SK-N-SH (cell line): ENCODE results near the gene HARS1. TPM values are rescaled to one million over a fixed set of nuclear protein-coding genes. Genes with fewer than 3 reads are reported as not detected.

Experiments used
- CTCF ChIA-PET: fragments of 300-600, 350-600 bp; formaldehyde crosslinking; extraction: SDS; loops from one replicate; lab custom pipeline; 2021; lab: Yijun Ruan, JAX
- POLR2A ChIA-PET: fragments of 350-600 bp; sonication (Branson Sonifier 250); formaldehyde crosslinking; extraction: SDS; loops from one replicate; lab custom pipeline; 2020; ENCODE audit warnings: antibody characterized with exemption, inconsistent platforms; lab: Yijun Ruan, JAX
- DNase-seq: peaks from one replicate; pipeline ENCODE4 v3.0.0; 2012
- H2AFZ ChIP-seq: fragments of 200-600 bp; sonication (generic); 2 replicates; pipeline ENCODE4 v1.8.1; 2016; ENCODE audit warnings: antibody characterized with exemption, mild to moderate bottlenecking, low read depth
- H3F3A ChIP-seq: fragments of 200-600 bp; sonication (generic); replicated peaks from 2 replicates; pipeline ENCODE3; 2016; ENCODE audit warnings: antibody characterized with exemption, mild to moderate bottlenecking; ENCODE audit not compliant: insufficient read depth
- H3K27ac ChIP-seq, 2 experiments: fragments of 200-500 bp in 1 of 2; fragments of 200-600 bp in 1 of 2; sonication (Bioruptor generic) in 1 of 2; sonication (generic), shearing (Covaris generic) in 1 of 2; 2 replicates each; pipeline versions ENCODE4 v1.5.1 to v1.6.1; 2014 to 2016; ENCODE audit warnings: low read depth in 2 of 2, inconsistent platforms in 1 of 2, low read length in 1 of 2, mild to moderate bottlenecking in 1 of 2, mixed read lengths in 1 of 2
- H3K27me3 ChIP-seq: fragments of 200-600 bp; sonication (generic), shearing (Covaris generic); 2 replicates; pipeline ENCODE4 v1.6.1; 2016; ENCODE audit warnings: mixed run types; ENCODE audit not compliant: insufficient read depth
- H3K36me3 ChIP-seq, 2 experiments: fragments of 200-500 bp in 1 of 2; fragments of 200-600 bp in 1 of 2; sonication (Bioruptor generic) in 1 of 2; sonication (generic) in 1 of 2; replicated peaks in 1 of 2; 2 replicates each; pipeline versions ENCODE3 to v1.5.1; 2014 to 2016; ENCODE audit warnings: low read length in 1 of 2, mild to moderate bottlenecking in 1 of 2; ENCODE audit not compliant: insufficient read depth in 2 of 2, control insufficient read depth in 1 of 2
- H3K4me1 ChIP-seq, 2 experiments: fragments of 200-500 bp in 1 of 2; fragments of 200-600 bp in 1 of 2; sonication (Bioruptor generic) in 1 of 2; sonication (generic), shearing (Covaris generic) in 1 of 2; 2 replicates each; pipeline versions ENCODE4 v1.5.1 to v1.6.1; 2014 to 2016; ENCODE audit warnings: low read depth in 1 of 2, low read length in 1 of 2, mixed run types in 1 of 2; ENCODE audit not compliant: insufficient read depth in 2 of 2, control insufficient read depth in 1 of 2
- H3K4me2 ChIP-seq: fragments of 200-600 bp; sonication (generic), shearing (Covaris generic); 2 replicates; pipeline ENCODE4 v1.6.1; 2017; ENCODE audit warnings: mixed run types
- H3K4me3 ChIP-seq, 2 experiments: fragments of 200-500 bp in 1 of 2; fragments of 200-600 bp in 1 of 2; sonication (Bioruptor generic) in 1 of 2; sonication (generic), shearing (Covaris generic) in 1 of 2; 2 replicates each; pipeline versions ENCODE4 v1.5.1 to v1.8.1; 2014 to 2016; ENCODE audit warnings: low read depth in 2 of 2, inconsistent platforms in 1 of 2, low read length in 1 of 2, mild to moderate bottlenecking in 1 of 2, mixed read lengths in 1 of 2, moderate library complexity in 1 of 2
- H3K79me2 ChIP-seq: fragments of 200-600 bp; sonication (generic); 2 replicates; pipeline ENCODE4 v1.8.1; 2017; ENCODE audit warnings: mild to moderate bottlenecking; ENCODE audit not compliant: insufficient read depth
- H3K9ac ChIP-seq: fragments of 200-600 bp; sonication (generic); 2 replicates; pipeline ENCODE4 v1.6.1; 2017; ENCODE audit warnings: mixed run types
- H3K9me2 ChIP-seq: fragments of 200-600 bp; sonication (generic); 2 replicates; pipeline ENCODE4 v1.6.1; 2017; ENCODE audit warnings: mixed run types
- H3K9me3 ChIP-seq: fragments of 200-600 bp; sonication (generic); 2 replicates; pipeline ENCODE4 v1.6.1; 2017; ENCODE audit warnings: mixed run types, mild to moderate bottlenecking, moderate library complexity
- H4K20me1 ChIP-seq: fragments of 200-600 bp; sonication (generic); 2 replicates; pipeline ENCODE4 v1.6.1; 2017; ENCODE audit warnings: mild to moderate bottlenecking, mixed run types; ENCODE audit not compliant: insufficient read depth
- CHD2 ChIP-seq: fragments of 150-350 bp; IDR thresholded peaks from 2 replicates; pipeline ENCODE4 v1.6.1; 2018; ENCODE audit warnings: low read length; ENCODE audit not compliant: partially characterized antibody
- ELF1 ChIP-seq: IDR thresholded peaks from 2 replicates; pipeline ENCODE4 v1.4.0; 2012
- EP300 ChIP-seq, 2 experiments: IDR thresholded peaks; 2 replicates each; pipeline versions ENCODE4 v1.4.0 to v1.6.1; 2012; ENCODE audit warnings: borderline replicate concordance in 1 of 2, low read depth in 1 of 2, low read length in 1 of 2
- FOSL2 ChIP-seq: IDR thresholded peaks from 2 replicates; pipeline ENCODE4 v1.4.0; 2012; ENCODE audit warnings: low read depth, mild to moderate bottlenecking, moderate library complexity, borderline replicate concordance
- JUND ChIP-seq: IDR thresholded peaks from 2 replicates; pipeline ENCODE4 v1.4.0; 2012
- POLR2AphosphoS5 ChIP-seq: IDR thresholded peaks from 2 replicates; pipeline ENCODE4 v1.6.1; 2012; ENCODE audit warnings: low read depth, low read length
- RAD21 ChIP-seq: IDR thresholded peaks from 2 replicates; pipeline ENCODE4 v1.6.1; 2012; ENCODE audit warnings: mild to moderate bottlenecking, low read length
- SIN3A ChIP-seq: IDR thresholded peaks from 2 replicates; pipeline ENCODE4 v1.6.1; 2012; ENCODE audit warnings: low read depth, mild to moderate bottlenecking, low read length, moderate library complexity, borderline replicate concordance
- TAF1 ChIP-seq: IDR thresholded peaks from 2 replicates; pipeline ENCODE4 v1.6.1; 2012; ENCODE audit warnings: low read depth, mild to moderate bottlenecking, low read length, moderate library complexity, borderline replicate concordance
- TCF12 ChIP-seq: IDR thresholded peaks from 2 replicates; pipeline ENCODE4 v1.4.0; 2012
- TEAD4 ChIP-seq: IDR thresholded peaks from 2 replicates; pipeline ENCODE4 v1.4.0; 2012; ENCODE audit warnings: mild to moderate bottlenecking, borderline replicate concordance; ENCODE audit not compliant: insufficient read depth
- USF1 ChIP-seq: IDR thresholded peaks from 2 replicates; pipeline ENCODE4 v1.4.0; 2012; ENCODE audit warnings: low read depth, borderline replicate concordance
- YY1 ChIP-seq: IDR thresholded peaks from 2 replicates; pipeline ENCODE4 v1.4.0; 2012; ENCODE audit warnings: low read depth, mild to moderate bottlenecking
- WGBS: methylation state at CpG from one replicate; pipeline ENCODE4 v1.1.6; 2017; ENCODE audit warnings: low lambda C conversion rate; 5-methylcytosine and 5-hydroxymethylcytosine counted together
- polyA plus RNA-seq, 3 experiments: library from polyadenylated mRNA; depleted of rRNA; stranded (reverse); fragments of >200 nt; gene quantifications; 2 replicates each; pipeline ENCODE4 v1.2.3, GENCODE V29; 2012
- TF ChIP-seq, protein P1 (sequence below): fragments of 150-350 bp; IDR thresholded peaks from 2 replicates; pipeline ENCODE4 v1.6.1; 2016; ENCODE audit warnings: mild to moderate bottlenecking, low read depth, low read length
- TF ChIP-seq, protein P2 (sequence below): fragments of 150-350 bp; IDR thresholded peaks from 2 replicates; pipeline ENCODE4 v1.6.1; 2017; ENCODE audit warnings: antibody characterized with exemption, low read length, low read depth, borderline replicate concordance

HARS1 gene
- polyA plus RNA-seq, 1 of the 3 experiments (the other 2 are of a cell fraction): 124 TPM

DNA sequence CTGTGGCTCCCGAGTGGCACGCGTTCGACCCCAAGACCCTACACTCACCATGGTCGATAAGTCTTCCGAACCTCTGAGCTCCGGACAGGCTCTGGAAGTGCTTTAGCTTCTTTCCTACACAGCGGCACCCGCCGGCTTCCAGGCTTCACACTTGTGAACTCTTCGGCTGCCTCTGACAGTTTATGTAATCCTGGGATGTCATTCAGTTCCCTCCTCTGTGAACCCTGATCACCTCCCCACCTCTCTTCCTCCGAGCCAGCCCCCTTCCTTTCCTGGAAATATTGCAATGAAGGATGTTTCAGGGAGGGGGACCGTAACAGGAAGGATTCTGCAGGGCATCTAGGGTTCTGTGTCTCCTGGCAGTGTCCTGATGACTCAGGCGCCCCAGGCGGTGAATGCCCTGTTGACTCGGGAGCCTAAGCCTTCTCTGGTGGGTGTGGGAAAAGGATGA lies 58.1 kb downstream of the HARS1 start, which contains the start of gene CD14 (continued):
- TF ChIP-seq TCF12: no peak
- TF ChIP-seq USF1: no peak
- TF ChIP-seq TEAD4: no peak
- TF ChIP-seq CHD2: no peak
- TF ChIP-seq, all 33 proteins: peak for 0

GRCh38 chr5:140632366-140633020 lies 58.7 kb downstream of the HARS1 start:
- no peaks in the 10 kb centered on the region for H3K27me3 ChIP-seq
- no peaks in the 10 kb centered on the region for H3K9me3 ChIP-seq
- TF ChIP-seq POLR2AphosphoS5: no peak
- TF ChIP-seq YY1: no peak
- TF ChIP-seq CHD2: no peak
- no peak for TF ChIP-seq SIN3A
- no peak for TF ChIP-seq FOSL2
- TF ChIP-seq TEAD4: no peak
- no peak for TF ChIP-seq EP300 (IDR thresholded peaks at IDR 0.05; ENCODE audit: borderline replicate concordance in 1 of 2, low read depth in 1 of 2, low read length in 1 of 2)
- TF ChIP-seq RAD21: no peak
- TF ChIP-seq JUND: no peak
- no peak for TF ChIP-seq TCF12
- TF ChIP-seq ELF1: no peak
- TF ChIP-seq, protein P1, sequence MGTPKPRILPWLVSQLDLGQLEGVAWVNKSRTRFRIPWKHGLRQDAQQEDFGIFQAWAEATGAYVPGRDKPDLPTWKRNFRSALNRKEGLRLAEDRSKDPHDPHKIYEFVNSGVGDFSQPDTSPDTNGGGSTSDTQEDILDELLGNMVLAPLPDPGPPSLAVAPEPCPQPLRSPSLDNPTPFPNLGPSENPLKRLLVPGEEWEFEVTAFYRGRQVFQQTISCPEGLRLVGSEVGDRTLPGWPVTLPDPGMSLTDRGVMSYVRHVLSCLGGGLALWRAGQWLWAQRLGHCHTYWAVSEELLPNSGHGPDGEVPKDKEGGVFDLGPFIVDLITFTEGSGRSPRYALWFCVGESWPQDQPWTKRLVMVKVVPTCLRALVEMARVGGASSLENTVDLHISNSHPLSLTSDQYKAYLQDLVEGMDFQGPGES: no peak
- TF ChIP-seq, protein P2, sequence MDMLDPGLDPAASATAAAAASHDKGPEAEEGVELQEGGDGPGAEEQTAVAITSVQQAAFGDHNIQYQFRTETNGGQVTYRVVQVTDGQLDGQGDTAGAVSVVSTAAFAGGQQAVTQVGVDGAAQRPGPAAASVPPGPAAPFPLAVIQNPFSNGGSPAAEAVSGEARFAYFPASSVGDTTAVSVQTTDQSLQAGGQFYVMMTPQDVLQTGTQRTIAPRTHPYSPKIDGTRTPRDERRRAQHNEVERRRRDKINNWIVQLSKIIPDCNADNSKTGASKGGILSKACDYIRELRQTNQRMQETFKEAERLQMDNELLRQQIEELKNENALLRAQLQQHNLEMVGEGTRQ: no peak
- no peak for TF ChIP-seq TAF1
- TF ChIP-seq, all 33 proteins: peak for 0
- Histone ChIP-seq H4K20me1 (no peaks in the 10 kb centered on the region), H3K79me2 (no peaks in the 10 kb centered on the region), H3K27ac (no peak overlapping the region), H3K4me3 (no peak overlapping the region), H3K9ac (no peak overlapping the region), H3K36me3 (no peaks in the 10 kb centered on the region), H3K9me2 (no peaks in the 10 kb centered on the region), H2AFZ (no peak overlapping the region), H3K4me1 (no peaks in the 10 kb centered on the region), H3F3A (no peaks in the 10 kb centered on the region), H3K4me2 (no peak overlapping the region)
- WGBS: 88% methylated on average over 34 of the region's 51 CpGs
- ChIA-PET POLR2A (no interaction called here), CTCF (no interaction called here)
- no peak for DNase-seq
